Fibroblast of skin of abdomen (primary cell): Measurements from ENCODE around the gene SUPT5H.
"Not testable (repeated sequence)": the region's sequence is repeated elsewhere in the genome, so short reads cannot be mapped to it uniquely, and the experiment has no call there.

Source experiments
- DNase-seq: peaks from one replicate; pipeline ENCODE4 v3.0.0-alpha.2; 2013

Gene SUPT5H

DNA sequence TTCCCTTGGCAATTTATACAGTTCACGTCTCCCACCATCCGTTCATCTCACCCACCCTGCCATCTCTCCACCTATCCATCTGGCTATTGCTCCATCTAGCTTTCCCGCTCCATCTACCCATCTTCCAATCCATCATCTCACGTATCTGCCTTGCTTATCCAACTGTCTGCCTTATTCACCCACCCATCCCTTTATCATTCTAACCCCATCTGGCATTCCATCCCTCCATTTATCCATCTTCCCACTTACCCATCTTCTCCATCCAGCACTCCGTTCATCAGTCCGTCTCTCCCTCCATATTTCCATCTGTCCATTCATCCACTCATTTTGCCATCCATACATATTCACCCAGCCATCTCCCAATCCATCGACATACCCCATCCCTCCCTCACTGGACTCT lies 19.6 kb upstream of the SUPT5H start:
- no peak for DNase-seq

DNA sequence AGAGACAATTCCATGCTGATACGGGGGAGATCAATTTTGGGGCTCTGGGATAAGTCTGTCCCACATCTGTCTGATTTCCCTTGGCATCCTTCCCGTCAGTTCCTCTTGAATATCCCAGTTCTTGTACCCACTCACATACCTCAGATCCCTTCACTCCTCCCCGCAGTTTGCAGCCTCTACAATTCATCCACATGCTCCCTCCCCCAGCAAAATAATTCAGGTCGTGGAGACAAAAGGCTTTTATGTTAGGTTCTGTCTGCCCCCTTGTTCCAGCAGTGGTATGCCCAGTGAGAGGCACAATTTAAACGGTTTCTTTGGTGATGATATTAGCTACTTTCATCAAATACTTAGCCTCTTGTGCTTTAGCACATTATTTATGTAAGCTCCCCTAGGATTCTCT lies 19.2 kb upstream of the SUPT5H start:
- DNase-seq = no peak

DNA sequence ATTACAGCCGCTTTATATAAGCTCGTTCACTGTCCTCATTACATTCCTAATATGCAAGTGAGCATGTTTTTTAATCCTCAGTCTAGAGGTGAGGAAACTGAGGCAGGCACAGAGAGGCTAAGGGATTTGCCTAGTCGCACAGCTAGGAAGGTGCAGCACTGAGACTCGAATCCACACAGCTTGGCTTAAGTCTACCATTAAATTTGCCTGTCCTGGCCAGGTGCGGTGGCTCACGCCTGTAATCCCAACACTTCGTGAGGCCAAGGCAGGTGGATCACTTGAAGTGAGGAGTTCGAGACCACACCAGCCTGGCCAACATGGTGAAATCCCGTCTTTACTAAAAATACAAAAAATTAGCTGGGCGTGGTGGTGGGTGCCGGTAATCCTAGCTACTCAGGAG lies 17.7 kb upstream of the SUPT5H start:
- no peak for DNase-seq

DNA sequence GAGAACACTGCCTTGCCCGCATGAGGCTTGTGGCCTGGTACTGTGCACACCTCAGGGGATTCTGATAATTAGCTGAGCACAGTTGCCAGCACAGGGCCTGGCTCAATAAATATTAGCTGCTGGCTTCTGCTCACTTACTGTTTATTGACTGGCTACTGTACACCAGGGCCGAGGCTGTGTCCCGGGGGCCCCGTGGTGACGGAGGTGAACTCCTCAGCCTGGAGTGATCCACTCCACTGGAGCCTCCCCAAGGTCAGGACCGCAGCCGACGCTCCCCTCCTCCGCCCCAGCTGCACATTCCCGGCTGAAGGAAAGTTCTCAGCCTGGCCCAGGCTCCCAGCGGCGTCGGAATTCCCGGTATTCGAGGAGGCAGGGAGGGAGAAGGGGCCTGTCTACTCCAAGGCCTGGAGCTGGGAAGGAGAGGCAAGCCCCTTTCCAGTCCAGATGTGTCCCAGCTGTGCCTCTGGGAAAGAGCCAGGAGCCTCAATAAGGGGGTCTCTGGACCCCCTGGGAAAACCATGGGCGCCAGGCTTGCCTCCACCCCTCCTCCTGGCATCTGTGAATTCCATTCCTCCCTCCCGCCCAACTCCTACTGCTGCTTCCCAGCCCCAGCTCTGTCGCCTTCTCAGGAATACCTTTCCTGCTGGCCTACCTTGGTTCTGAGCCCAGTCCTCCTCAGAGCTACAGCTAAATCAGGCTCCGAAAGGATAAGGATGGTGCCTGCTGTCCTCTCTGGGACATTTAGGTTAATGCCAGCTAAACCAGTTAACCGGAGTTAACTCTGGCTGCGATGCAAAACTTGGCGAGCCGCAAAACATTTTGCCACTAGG lies 16.9 kb upstream of the SUPT5H start:
- DNase-seq = peak; percentile 93

DNA sequence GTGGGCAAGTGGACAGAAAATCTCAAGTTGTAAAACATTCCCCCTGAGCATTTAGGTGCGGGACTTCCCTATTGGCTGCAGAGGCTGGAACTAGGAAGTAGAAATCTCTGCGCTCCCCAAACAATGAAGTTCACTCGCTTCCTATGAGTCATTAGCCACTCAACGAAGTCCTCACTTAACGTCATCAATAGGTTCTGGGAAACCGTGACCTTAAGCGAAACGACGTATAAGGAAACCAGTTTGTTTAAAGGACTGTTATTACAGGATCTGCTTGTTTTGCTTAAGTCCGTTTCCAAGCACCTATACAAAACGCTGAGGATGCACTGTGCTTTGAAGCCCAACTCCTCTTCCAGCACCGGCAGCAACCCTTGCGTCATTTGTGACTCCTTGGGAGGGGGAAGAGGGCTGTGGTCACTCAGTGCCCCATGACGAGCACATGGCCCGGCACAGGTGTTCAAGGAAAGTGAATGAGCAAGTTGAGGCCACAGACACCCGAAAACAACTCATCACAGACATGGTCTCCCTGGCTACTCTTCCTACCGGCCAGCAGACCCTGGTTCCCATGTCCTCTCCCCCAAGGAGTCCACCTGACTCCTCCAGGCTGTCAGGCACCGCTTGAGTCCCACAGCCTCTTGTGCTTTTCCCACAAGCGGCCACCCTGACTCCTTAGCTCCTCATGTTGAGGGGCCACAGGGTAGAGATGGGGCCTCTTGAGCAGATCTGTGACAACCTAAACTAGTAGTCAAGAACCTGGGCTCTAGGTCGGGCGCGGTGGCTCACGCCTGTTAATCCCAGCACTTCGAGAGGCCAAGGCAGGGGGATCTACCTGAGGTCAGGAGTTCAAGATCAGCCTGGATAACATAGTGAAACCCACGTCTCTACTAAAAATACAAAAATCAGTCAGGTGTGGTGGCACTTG lies 14.4 kb upstream of the SUPT5H start:
- peak; percentile 35 for DNase-seq

DNA sequence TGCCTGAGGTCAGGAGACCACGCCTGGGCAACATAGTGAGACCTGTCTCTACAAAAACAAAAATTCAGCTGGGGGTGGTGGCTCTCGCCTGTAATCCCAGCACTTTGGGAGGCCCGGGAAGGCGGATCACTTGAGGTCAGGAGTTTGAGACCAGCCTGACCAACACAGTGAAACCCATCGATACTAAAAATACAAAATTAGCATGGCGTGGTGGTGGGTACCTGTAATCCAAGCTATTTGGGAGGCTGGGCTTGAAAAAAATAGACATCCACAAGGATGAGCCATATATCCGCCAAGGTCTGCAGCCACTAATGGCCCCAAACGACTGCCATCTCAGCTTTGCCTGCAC lies 12.7 kb upstream of the SUPT5H start:
- DNase-seq = no peak

DNA sequence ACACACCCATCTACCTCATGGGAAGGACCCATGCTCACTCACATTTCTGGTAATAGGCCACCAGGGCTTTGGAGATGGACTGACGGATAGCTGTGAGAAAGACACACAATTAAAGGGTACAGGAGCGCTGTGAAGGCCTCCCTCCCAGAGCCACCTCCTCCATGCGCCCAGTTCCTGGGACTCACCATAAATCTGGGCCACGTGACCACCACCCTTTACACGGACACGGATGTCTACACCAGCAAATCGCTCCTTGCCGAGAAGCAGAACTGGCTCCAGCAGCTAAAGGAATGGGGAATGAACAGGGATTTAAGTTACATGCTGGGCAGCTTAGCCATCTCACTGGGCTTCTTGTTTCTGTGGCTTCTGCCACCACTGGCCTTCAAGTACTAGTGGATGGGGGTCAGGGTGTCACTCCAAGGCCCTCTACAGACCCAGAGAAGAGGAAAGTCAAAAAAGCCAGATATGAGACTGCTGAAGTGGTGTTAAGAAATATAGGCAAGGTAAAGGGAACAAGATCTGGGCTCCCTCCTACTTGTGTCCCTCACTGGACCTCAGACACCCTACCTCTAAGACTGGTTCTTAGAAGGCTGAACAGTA lies 11.8 kb upstream of the SUPT5H start:
- no peak for DNase-seq

DNA sequence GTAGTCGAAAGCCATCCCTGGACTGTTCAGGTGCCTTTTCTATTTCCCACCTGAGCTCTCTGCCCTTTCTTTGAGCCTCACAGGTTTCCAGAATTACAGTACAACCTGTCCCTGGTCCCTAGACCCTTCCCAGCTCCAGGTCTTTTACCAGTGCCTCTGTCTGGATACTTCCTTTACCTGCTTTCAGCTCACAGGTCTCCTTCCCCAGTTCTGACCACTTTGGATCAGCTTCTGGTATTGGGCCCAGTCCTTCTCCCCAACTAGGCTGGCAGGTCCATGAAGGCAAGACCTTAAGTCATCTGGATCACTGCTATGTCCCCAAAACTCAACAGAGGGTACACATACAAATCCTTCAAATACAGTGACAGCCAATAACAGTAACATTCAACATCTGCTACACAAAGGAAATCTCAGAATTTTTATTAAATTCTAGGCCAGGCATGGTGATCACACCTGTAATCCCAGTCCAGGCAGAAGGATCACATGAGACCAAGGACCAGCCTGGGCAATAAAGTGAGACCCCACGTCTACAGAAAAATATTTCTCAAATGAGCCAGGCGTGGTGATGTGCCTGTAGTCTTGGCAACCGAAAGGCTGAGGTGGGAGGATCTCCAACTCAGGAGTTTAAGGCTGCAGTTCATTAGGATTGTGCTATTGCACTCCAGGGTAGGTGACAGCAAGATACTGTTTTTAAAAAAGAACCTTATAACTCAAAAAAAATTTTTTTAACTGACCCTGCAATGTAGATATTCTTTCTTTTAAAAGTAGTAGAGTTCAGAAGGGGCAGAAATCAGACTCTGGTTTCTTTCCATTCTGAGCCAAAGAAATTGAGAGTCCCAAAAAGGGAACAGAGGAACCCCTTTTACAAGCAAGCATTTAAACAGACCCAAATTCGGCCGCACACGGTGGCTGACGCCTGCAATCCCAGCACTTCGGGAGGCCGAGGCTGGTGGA lies 11.0 kb upstream of the SUPT5H start:
- no peak for DNase-seq

DNA sequence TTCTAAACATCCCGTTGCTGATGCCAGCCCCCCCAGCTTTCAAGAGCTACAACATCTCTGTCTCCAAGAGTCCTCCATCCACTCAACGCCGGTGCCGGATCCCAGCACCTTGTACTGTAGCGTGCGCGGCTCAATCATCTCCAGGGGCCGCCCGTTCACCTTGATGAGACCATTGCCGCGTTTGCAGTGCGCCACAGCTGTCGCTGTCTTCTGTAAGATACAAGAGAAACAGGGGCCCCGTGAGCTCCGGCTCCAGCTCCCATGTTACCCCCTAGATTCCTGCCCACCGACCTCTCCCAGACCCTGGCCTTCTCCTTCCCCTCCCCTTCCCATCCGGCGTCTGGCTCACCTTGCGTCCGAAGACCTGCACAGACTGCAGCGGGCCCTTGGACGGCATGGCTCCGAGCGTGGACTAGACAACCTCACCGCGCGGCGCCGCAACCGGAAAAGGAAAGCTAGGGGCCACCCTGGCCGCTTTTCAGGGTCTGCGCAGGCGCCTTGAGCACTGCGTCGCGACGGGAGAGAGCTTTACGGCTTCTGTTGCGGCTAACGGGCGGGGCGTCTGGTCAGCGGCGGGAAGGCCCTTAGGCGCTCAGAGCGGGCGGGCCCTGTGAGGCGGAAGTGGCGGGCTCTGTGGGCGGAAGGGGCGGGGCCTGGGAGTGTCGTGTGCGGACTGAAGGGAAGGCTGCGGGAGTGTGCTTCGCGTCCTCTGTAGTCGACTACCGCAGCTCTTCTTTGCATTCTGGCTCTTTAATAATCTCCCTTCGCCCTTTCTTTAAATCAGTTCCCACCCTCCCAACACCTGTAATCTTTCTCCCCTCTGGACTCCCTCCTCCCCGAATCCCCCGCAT lies 9.7 kb upstream of the SUPT5H start, which contains the start of gene RPS16:
Gene RPS16, minus strand, starts transcription at position 451 of the 851 bp plus-strand sequence. Its CDS starts 54 bp downstream, at position 397.
- DNase-seq = peak; percentile 98

DNA sequence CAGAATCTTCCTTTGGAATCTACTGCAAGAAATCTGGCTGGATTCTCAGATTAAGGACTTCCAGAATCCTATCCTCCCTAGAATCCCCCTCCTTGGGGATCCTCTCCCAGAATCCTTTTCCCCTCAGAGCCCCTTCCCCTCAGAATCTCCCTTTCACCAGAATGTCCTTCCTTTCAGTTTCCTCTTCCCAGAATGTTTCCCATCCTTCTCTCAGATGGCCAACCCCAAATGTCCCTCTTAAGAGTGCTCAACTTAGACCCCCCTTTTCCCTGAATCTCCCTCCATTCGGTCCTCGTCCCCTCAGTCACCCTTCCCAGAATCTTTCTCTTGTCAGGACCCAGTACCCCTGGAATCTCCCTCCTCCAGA lies 9.0 kb upstream of the SUPT5H start:
- DNase-seq = no peak

DNA sequence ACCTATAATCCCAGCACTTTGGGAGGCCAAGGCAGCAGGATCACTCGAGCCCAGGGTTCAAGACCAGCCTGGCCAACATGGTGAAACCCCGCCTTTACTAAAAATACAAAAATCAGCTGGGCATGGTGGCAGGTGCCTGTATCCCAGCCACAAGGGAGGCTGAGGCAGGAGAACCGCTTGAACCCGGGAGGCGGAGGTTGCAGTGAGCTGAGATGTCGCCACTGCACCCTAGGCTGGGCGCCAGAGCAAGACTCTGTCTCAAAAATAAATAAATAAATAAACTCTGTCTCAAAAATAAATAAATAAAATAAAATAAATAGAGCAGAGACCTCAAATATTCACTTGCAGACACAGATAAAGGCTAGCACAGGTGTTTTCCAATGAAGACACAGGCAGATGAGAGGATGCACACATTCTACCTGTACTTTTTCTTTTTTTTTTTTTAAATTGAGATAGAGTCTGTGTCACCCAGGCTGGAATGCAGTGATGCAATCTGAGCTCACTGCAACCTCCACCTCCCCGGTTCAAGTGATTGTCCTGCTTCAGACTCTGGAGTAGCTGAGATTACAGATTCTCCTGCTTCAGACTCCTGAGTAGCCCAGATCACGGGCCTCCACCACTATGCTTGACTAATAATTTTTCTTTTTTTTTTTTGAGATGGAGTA lies 7.0 kb upstream of the SUPT5H start:
- DNase-seq = peak; percentile 35

DNA sequence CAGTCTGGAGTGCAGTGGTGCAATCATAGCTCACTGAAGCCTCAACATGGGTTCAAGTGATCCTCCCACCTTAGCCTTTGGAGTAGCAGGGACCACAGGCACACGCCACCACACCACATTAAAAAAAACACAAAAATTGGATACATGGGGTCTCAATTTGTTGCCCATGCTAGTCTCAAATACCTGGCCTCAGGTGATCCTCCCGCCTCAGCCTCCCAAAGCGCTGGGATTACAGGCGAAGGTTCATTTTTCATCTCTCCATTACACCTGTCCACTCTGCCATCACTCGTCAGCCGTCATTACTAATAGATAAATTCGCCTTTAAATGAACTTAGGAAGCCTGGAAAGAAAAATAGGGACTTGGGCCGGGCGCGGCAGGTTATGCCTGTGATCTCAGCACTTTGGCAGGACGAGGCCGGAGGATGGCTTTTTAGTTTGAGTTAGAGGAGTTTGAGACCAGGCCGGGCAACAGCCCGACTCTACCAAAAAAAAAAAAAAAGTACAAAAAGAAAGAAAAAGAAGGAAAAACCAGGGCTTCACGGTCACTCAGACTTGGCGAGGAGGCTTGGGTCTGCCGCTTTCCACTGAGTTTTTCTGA lies 685 bp upstream of the SUPT5H start:
- no peak for DNase-seq

DNA sequence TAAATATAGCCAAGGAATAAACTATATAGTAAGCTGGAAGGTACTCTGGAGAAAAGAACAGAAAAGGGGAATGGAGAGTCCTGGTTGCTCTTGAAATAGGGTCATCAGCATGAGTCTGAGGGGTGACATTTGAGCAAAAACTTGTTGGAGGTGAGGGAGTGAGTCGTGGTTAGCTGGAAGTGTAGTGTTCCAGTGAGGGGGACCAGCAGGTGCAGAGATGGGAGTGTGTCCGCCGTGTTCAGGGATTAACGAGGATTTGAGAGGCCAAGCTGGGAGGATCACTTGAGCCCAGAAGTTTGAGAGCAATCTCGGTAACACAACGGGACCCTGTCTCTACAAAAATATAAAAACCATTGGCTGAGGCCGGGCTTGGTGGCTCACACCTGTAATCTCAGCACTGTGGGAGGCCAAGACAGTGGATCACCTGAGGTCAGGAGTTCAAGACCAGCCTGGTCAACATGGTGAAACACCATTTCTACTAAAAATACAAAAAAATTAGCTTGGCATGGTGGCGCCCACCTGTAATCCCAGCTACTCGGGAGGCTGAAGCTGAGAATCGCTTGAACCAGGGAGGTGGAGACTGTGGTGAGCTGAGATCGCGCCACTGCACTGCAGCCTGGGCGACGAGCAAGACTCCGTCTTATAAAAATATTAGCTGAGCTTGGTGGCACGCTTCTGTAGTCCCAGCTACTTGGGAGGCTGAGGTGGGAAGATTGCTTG lies 1.1 kb downstream of the SUPT5H start:
- no peak for DNase-seq

DNA sequence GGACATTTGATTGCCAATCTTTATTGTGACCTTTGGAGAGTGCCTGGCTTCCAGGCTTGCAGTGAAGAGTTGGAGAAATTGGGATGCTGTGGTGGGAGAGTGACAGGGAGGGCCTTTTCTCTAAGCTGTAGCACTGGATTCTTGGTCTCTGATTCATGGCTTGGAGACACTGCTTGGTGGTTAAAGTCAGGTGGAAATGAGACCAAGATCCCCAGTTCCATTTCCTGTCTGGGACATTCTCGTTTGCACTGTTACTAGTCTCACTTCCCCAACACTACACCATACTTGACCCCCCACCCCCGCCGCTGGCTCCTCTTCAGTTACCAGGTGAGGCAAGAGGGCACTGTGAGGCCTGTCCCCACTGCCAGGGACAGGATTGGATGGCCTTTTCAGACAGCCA lies 2.9 kb downstream of the SUPT5H start:
- DNase-seq = peak; percentile 33

DNA sequence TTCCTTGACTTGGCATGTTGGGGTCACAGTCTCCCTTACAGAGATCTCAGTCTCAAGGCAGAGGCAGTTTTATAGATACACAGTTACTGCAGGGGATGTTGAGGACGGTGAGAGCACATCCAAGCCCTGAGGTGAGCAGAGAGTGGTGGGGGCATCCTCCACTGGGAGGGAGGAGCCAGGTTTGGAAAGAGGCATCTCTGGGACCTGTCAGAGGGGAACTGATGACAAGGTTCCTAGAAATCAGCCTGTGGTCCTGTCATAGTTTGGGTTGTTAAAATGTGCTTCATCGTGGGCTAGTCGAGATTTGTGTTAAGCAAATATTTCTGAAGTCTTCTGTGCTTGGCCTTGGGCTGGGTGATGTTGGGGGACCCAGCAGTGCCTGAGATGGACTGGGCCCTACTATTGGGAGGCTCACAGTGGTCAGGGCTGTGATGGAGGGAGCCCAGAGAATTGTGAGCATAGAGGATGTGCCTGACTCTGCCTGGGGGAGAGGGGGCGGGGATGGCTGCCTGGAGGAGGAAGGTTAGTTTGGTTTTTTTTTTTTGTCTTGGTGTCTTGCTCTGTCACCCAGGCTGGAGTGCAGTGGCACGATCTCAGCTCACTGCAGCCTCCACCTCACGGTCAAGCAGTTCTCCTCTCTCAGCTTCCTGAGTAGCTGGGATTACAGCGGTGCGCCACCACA lies 3.9 kb downstream of the SUPT5H start:
- DNase-seq = no peak

DNA sequence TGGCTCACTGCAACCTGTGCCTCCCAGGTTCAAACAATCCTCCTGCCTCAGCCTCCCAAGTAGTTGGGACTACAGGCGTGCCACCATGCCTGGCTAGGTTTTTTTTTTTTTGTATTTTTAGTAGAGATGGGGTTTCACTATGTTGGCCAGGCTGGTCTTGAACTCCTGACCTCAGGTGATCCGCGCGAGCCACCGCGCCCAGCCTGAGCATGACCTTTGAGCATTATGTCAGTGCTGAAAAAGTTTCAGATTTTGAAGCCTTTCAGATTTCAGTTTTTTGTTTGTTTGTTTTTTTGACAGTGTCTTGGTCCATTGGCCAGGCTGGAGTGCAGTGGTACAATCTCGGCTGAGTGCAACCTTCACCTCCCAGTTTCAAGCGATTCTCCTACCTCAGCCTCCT lies 5.9 kb downstream of the SUPT5H start:
- not testable (repeated sequence) for DNase-seq

DNA sequence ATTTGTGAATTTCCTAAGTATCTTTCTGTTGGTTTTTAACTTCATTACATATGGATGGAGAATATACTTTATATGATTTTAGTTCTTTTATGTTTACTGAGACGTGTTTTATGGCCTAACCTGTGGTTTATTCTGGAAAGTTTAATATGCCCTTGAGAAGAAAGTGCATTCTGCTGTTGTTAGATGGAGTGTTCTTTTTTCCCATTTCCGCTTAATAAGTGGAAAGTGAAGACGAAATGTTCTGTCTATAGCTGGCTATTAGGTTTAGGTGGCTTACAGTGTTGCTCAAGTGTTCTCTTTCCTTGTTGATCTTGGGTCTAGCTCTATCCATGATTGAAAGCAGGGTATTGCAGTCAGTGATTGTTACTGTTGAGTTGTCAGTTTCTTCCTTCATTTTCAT lies 18.0 kb downstream of the SUPT5H start:
- no peak for DNase-seq

DNA sequence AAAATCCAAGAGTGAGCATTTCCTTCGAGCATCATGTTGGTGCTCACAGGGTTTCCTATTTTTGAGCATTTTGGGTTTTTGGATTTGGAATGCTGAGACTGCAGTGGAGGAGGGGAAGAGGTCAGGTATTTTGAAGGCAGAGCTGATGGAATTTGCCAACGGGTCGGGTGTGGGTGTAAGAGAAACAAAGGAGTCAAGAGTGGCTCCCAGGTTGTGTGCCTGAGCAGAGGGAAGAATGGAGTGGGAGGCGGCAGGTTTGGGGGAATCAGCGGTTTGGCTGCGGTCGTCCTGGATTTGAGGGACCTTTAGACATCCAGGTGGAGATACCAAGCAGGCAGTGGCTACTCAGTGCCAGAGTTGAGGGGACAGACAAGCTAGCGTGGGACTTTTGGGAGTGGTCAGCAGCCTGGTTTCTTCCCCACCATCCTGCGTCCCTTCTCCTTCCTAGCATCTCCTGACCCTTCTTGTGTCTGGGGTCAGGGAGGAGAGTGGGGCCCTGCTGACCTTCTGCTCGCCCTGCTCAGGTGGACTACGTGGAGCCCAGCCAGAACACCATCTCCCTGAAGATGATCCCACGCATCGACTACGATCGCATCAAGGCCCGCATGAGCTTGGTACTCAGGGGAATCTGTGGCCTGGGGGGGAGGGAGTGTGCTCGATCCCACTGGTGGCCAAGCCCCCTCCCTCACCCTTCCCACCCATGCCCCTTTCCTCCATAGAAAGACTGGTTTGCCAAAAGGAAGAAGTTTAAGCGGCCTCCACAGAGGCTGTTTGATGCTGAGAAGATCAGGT lies 20.8 kb downstream of the SUPT5H start:
- DNase-seq = no peak
